SK-N-MC (cell line): ENCODE measurements around the gene TOX2.

Experiments
- EZH2 ChIP-seq: fragments of 200-600 bp; sonication (generic); IDR thresholded peaks from one replicate; pipeline ENCODE4 v1.6.1; 2017; ENCODE audit warnings: antibody characterized with exemption
- FOXP2 ChIP-seq: optimal IDR thresholded peaks from 2 replicates; pipeline ENCODE3; 2011; ENCODE audit warnings: mild to moderate bottlenecking, moderate library complexity; ENCODE audit not compliant: insufficient read depth; ENCODE audit errors: extremely low read length, control extremely low read depth
- POLR2AphosphoS5 ChIP-seq: IDR thresholded peaks from 2 replicates; pipeline ENCODE4 v1.6.1; 2012; ENCODE audit warnings: mild to moderate bottlenecking, low read depth, low read length, borderline replicate concordance

- no peak for TF ChIP-seq POLR2AphosphoS5
- no peak for TF ChIP-seq EZH2
- no peak for TF ChIP-seq FOXP2
These were observed 157.7 kb downstream of the TOX2 start for GRCh38 chr20:44072384-44072783.
